Mammary epithelial cell (primary cell): Measurements from ENCODE around the gene SLC44A1.

Source experiments
- CTCF ChIP-seq, 2 donors: IDR thresholded peaks in 1 of 2; conservative IDR thresholded peaks in 1 of 2; 2 replicates each; pipeline ENCODE4 v1.5.1; 2011 to 2012; ENCODE audit warnings: inconsistent platforms in 2 of 2, low read length in 2 of 2, mild to moderate bottlenecking in 2 of 2, control low read depth in 1 of 2, low read depth in 1 of 2; ENCODE audit not compliant: insufficient read depth in 1 of 2; ENCODE audit errors: extremely low read depth in 1 of 2
- EZH2 ChIP-seq: IDR thresholded peaks from 2 replicates; pipeline ENCODE4 v1.6.1; 2012; ENCODE audit warnings: low read length, inconsistent platforms, borderline replicate concordance

- TF ChIP-seq CTCF (conservative IDR thresholded peaks at IDR 0.05 in 1 of 2, IDR thresholded peaks at IDR 0.05 in 1 of 2; ENCODE audit: extremely low read depth in 1 of 2, insufficient read depth in 1 of 2, low read depth in 1 of 2, low read length in 2 of 2), result no peak
- no peak for TF ChIP-seq EZH2
Measured at GRCh38 chr9:105244734-105245028, 230 bp downstream of the SLC44A1 start.
